Measurements from ENCODE around the gene NR2F2. TPM values are rescaled to one million over a fixed set of nuclear protein-coding genes. Genes with fewer than 3 reads are reported as not detected.

The NR2F2 gene
- total and polyA plus RNA-seq, 2 of the 13 experiments (the other 11 are each of a cell fraction or from before 2014, with no cell fraction given): 3.5 to 4.7 TPM

GRCh38 chr15:96303503-96304056, 26.9 kb upstream of the NR2F2 start:
- H3K36me3 ChIP-seq (replicated peaks in 1 of 2; ENCODE audit: control insufficient read depth in 1 of 2, insufficient read depth in 2 of 2, low read length in 2 of 2): no peaks in the 10 kb centered on the region
- POLR2A ChIA-PET: no interaction called here
- no peaks in the 10 kb centered on the region for H3K79me2 ChIP-seq (ENCODE audit: insufficient read depth, low read length)
- H3K4me3 ChIP-seq (replicated peaks in 1 of 3; ENCODE audit: insufficient read depth in 1 of 3, low read depth in 2 of 3, low read length in 3 of 3): no peak overlapping the region
- no peak overlapping the region for H3K27ac ChIP-seq (ENCODE audit: extremely low read length, insufficient read depth, low read length)
- TF ChIP-seq RFXANK (CRISPR knock-in tag; IDR thresholded peaks at IDR 0.05): no peak
- no peak for TF ChIP-seq ZNF749 (CRISPR knock-in tag; IDR thresholded peaks at IDR 0.05; ENCODE audit: borderline replicate concordance)
- no peak for TF ChIP-seq TSC22D2 (CRISPR knock-in tag; IDR thresholded peaks at IDR 0.05; ENCODE audit: borderline replicate concordance)
- no peak for TF ChIP-seq ZNF660 (CRISPR knock-in tag; IDR thresholded peaks at IDR 0.05; ENCODE audit: borderline replicate concordance, low read depth)
- TF ChIP-seq PRPF4 (IDR thresholded peaks at IDR 0.05; ENCODE audit: low read depth, low read length, poor library complexity, severe bottlenecking): no peak
- TF ChIP-seq ZNF350 (CRISPR knock-in tag; IDR thresholded peaks at IDR 0.05; ENCODE audit: borderline replicate concordance, low read depth): no peak
- no peak for TF ChIP-seq SIX4 (CRISPR knock-in tag; IDR thresholded peaks at IDR 0.05)
- TF ChIP-seq RBM39 (IDR thresholded peaks at IDR 0.05; ENCODE audit: low read depth, low read length, poor library complexity, severe bottlenecking): no peak
- H3K27me3 ChIP-seq (ENCODE audit: control insufficient read depth in 1 of 2, insufficient read depth in 2 of 2, low read length in 2 of 2): no peaks in the 10 kb centered on the region
- DNase-seq (ENCODE audit: low spot score) (no peak), ATAC-seq (no peak), FAIRE-seq (no peak)
- H3K4me1 ChIP-seq (ENCODE audit: insufficient read depth, low read length): no peaks in the 10 kb centered on the region
- H2AFZ ChIP-seq (ENCODE audit: low read length): no peak overlapping the region
- H4K20me1 ChIP-seq (ENCODE audit: insufficient read depth, low read length): no peaks in the 10 kb centered on the region
- WGBS (ENCODE audit: low lambda C conversion rate): 85% methylated on average over 9 of the region's 9 CpGs
- intact Hi-C loops (cut with micrococcal nuclease; ENCODE audit: unreplicated experiment) (no loop called here), in situ Hi-C loops (cut with HindIII; ENCODE audit: extremely low pct_ligation_motif_present, low pct_unique_long_range_greater_than_20kb) (no loop called here)
- CTCF ChIA-PET (ENCODE audit: low intra/inter-chr PET ratio, low total read pairs): no interaction called here
- H3K9ac ChIP-seq (ENCODE audit: insufficient read depth, low read depth, low read length): no peak overlapping the region
- H3K9me3 ChIP-seq (ENCODE audit: low read length): peaks cover 3% of the 10 kb centered on the region
- BruUV-seq (replicated peaks): no TSS peak
- H3K4me2 ChIP-seq (ENCODE audit: low read depth, low read length): no peak overlapping the region

- Histone ChIP-seq H3K4me2 (ENCODE audit: low read depth, low read length) (no peak overlapping the region), H3K4me3 (replicated peaks in 1 of 3; ENCODE audit: insufficient read depth in 1 of 3, low read depth in 2 of 3, low read length in 3 of 3) (no peak overlapping the region), H3K27me3 (ENCODE audit: control insufficient read depth in 1 of 2, insufficient read depth in 2 of 2, low read length in 2 of 2) (no peaks in the 10 kb centered on the region), H3K27ac (ENCODE audit: extremely low read length, insufficient read depth, low read length) (no peak overlapping the region), H3K79me2 (ENCODE audit: insufficient read depth, low read length) (no peaks in the 10 kb centered on the region), H3K4me1 (ENCODE audit: insufficient read depth, low read length) (0 out of 2 replicates have a peak, but pooled peaks cover 5% of the 10 kb centered on the region), H3K36me3 (replicated peaks in 1 of 2; ENCODE audit: control insufficient read depth in 1 of 2, insufficient read depth in 2 of 2, low read length in 2 of 2) (no peaks in the 10 kb centered on the region), H3K9ac (ENCODE audit: insufficient read depth, low read depth, low read length) (no peak overlapping the region), H3K9me3 (ENCODE audit: low read length) (no peaks in the 10 kb centered on the region), H4K20me1 (ENCODE audit: insufficient read depth, low read length) (no peaks in the 10 kb centered on the region), H2AFZ (ENCODE audit: low read length) (no peak overlapping the region)
- in situ Hi-C loops (cut with HindIII; ENCODE audit: extremely low pct_ligation_motif_present, low pct_unique_long_range_greater_than_20kb) (no loop called here), intact Hi-C loops (cut with micrococcal nuclease; ENCODE audit: unreplicated experiment) (no loop called here)
- FAIRE-seq: no peak
- CTCF ChIA-PET (ENCODE audit: low intra/inter-chr PET ratio, low total read pairs): no interaction called here
- WGBS (ENCODE audit: low lambda C conversion rate): 70% methylated on average over 3 of the region's 3 CpGs
- DNase-seq (ENCODE audit: low spot score): no peak
- no peak for ATAC-seq
- POLR2A ChIA-PET: no interaction called here
- BruUV-seq (replicated peaks): no TSS peak
- TF ChIP-seq NPAS2 (CRISPR knock-in tag; IDR thresholded peaks at IDR 0.05; ENCODE audit: borderline replicate concordance) (no peak), PAWR (CRISPR knock-in tag; IDR thresholded peaks at IDR 0.05; ENCODE audit: borderline replicate concordance) (no peak), ZNF562 (CRISPR knock-in tag; IDR thresholded peaks at IDR 0.05; ENCODE audit: borderline replicate concordance) (no peak), ATF6 (CRISPR knock-in tag; conservative IDR thresholded peaks at IDR 0.05) (no peak), TFDP1 (CRISPR knock-in tag; IDR thresholded peaks at IDR 0.05; ENCODE audit: borderline replicate concordance) (no peak), MTF2 (CRISPR knock-in tag; IDR thresholded peaks at IDR 0.05; ENCODE audit: borderline replicate concordance) (no peak), ZNF737 (CRISPR knock-in tag; IDR thresholded peaks at IDR 0.05; ENCODE audit: borderline replicate concordance) (no peak), PITX1 (CRISPR knock-in tag; IDR thresholded peaks at IDR 0.05) (no peak), ETV6 (CRISPR knock-in tag; conservative IDR thresholded peaks at IDR 0.05) (no peak)
Observed at GRCh38 chr15:96304839-96305238, 25.7 kb upstream of the NR2F2 start.
